COLO829 (cell line): ENCODE data around the gene ATXN1L.
"Not testable (repeated sequence)": the region's sequence is repeated elsewhere in the genome, so short reads cannot be mapped to it uniquely, and the experiment has no call there.

ENCODE experiments used
- DNase-seq: peaks from one replicate; pipeline ENCODE4 v3.0.0; 2012; ENCODE audit warnings: low spot score

Gene ATXN1L

DNA sequence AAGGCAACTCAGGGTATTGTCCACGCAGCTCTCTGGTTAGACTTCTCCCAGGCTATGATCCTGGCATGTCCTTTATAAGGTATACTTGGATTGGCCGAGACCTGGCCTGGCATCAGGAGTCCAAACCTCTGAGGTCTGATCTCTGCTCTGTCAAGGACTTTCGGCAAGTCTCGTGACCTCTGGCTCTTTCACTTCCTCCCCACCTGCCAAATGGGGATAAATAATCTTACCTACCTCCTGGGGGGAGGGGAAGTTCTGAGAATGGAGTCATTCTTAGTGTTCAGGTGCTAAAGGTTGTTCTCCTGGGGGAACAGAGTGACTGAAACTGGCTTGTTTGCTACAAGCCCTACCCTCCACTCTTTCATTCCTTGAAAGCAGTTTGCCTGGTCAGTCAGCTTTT is 7.6 kb downstream of the ATXN1L start:
- no peak for DNase-seq

DNA sequence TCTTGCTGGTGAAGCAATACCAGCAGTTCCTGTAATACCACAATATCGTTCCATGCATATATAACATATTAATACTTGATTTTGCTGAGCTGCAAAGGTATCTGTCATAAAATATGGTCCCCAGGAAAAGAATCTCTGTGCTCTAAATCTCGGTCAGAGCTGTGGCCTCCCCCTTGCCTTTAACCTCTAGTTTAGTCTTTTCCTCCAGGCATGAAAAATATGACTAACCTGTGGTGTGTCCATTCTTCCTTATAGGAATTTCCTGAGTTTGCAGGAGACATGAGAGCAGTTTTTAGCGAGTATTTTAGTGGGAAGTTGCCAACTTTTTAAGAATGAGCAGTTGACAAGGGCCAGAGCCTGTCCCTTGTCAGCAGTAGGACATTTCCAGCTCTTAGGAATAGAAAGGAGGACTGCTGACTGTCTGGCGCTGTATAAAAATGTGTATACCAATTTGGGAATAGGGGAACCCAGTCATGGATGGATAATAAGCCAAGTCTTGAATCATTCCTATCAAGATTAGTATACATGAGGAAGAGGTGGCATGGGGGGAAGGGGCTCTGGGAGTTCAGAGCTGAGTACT is 8.7 kb downstream of the ATXN1L start:
- no peak for DNase-seq

DNA sequence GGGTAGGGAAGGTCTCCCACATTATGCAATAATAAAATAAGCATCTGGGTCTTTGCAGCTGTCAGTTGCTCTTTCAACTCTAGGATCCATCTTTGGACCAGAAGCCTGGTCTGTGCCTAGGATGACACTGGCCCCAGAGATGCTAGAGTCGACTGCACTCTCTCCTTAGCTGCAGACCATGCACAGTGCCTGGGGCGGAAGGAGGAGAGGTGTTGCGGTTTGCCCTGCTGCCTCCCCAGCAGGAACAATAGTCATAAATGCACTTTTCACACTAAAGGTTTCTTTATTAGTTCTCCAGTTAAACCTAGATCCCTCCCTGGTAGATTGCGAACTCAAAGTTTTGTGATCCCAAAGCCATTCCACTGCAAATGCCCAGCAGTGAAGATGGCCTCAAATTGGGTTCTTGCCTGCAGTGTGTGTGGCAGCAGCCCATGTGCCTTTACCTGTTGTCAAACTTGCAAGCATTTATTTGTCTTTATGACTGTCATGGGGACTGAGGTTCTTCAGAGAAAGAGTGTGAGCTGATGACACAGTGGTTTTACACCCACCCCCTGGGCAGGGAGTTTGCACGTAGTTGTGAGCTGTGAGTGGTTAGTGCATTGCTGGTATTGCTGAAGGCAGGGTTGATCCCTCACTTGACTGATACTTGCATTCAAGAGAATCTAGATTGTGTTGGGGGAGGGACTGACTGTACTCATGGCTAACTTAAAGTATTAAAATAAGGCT is 10.3 kb downstream of the ATXN1L start:
- no peak for DNase-seq

DNA sequence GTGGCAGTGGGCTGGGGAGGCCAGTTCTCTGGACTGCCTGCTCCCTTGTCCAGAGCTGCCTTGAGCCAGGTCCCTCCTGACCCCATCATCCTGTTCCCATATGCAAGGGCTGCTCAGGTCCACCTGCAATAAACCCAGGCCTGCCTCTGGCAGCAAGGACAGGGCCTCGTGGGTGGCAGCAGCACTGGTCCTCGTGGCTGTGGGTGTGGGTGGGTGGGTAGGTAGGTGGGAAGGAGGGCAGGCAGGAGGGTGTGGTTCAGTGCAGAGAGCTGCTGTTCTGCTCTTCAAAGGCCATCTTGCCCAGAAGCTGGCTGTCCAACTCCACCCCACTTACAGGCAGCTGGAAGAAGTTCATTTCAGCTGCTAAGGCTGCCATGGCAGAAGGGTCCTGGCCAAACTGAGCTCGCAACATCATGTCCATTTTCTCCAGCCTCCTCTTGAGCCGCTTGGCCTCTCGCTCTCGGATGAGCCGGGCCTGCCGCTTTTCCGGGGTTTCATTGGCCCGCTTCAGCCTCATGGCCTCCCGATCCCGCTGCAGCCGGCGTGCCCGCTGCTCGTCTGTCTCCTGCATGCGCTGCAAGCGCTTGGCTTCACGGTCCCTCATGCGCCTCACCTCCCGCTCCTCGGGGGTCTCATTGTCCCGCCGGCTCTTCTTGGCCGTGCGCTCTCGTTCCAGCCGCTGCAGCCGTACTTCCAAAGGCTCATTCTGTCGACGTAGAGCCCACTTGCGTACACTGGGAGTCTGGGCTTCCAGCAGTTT is 14.2 kb downstream of the ATXN1L start:
- no peak for DNase-seq

DNA sequence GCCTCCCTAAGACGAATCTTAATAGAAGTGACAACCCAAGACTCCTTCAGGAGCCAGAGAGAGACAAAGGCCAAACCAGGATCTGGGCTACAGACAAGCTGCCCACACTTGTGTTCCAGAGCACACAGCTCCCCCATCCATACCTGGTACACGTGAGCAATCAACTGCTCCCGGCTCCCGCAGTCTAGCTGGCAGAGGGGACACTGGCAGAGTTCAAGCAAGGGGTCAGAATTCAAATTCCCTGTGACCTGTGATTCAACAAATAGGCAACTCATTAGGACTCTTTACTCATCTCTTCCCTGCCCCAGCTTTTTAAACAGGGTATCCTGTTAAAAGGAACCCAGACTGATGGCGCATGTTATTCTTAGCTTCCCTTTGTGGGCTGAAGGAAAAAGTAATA is 18.2 kb downstream of the ATXN1L start:
- no peak for DNase-seq

DNA sequence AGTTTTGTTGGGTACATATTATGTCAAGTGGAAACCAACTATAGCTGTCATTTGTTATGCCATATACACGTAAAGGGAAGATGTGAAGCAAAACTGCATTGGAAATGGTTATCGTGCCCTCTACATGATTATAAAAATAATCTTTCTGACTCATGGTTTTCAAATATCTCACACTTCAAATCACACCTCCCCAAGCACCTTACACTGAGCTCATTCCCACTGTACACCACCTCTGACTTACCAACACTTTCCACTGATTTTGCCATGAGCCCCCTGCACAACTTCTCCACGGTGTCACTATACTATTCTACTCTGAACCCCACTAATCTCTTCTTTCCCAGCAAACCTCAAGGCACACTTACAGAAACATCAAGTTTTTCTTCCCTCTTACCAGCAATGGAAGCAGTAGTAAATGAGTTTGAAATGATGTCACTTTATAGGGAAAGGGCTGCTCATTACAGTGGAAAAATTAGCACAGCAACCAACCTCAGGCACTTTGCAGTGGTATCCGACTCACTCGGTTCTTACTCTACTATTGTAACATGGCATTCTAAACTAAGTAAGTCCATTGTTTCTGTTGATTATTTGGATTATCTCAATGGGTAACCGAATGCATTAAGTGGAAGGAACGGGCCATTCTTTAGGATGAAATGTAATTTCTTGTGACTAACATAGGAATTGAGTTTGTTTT is 19.5 kb downstream of the ATXN1L start:
- DNase-seq: no peak

DNA sequence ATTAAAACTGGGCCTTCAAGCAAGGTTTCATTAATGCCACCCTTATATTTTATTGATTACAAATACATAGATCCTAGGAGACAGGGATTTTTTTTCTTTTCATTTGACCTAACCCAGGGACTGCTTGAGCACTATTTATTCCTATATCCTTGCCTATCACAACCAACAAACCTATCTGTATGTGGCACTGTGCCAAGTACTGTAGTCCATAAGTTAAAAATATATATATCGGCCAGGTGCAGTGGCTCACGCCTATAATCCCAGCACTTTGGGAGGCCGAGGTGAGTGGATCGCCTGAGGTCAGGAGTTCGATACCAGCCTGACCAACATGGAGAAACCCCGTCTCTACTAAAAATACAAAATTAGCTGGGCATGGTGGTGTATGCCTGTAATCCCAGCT is 21.4 kb downstream of the ATXN1L start:
- DNase-seq: not testable (repeated sequence)

DNA sequence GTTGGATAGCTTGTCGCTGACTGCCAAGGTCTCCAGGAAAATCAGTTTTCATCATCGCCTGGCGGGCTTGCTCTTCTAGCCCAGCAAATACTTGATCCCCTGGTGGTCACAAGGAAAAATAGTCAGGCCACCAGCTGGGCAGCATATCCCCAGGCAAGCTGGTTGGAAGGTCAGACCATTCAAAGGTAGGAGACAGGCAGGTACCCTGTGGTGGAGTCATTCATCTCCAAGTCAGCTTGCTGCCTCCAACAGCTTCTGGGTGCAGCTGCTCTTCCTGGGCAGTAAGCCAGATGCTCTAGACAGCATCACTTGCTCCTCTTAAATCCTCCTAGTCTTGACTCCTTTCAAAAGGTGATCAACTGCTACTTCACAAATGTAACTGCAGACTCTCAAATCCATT is 22.2 kb downstream of the ATXN1L start:
- no peak for DNase-seq

DNA sequence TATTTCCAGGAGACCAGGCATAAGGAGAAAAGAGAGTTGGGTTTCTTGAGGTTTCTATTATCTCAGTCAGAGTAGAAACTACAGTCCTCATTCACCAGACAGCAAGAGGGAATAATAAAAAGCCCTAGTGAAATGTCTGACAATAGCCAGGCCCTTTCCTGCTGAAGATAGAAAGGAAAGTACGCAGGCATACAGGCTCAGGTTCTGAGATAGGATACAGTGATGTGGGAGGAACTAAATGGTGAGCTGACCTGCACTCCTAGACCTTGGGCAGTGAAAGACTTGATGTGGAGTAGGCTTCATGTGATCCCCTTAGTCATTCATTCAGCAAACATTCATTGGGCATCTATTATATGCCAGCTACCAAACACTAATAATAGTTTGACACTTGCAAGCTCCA is 23.3 kb downstream of the ATXN1L start:
- no peak for DNase-seq

DNA sequence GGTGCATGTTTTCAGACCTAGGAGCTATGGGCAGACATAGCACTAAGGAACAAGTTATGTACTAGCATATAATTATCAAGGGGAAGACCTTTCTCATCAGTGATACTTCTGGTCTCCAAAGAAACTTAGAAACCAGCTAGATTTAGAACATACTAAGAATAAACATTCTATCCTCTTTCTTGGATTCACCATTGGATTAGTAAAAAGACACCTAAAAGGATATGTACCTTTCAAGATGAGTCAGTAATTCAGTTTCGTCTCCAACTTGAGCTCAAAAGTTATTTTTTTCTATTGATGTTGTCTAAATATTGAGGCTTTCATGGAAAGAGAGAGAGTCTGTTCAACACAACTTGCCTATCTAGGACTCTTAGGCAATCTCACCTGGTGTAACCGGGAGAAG is 25.0 kb downstream of the ATXN1L start:
- DNase-seq: no peak

DNA sequence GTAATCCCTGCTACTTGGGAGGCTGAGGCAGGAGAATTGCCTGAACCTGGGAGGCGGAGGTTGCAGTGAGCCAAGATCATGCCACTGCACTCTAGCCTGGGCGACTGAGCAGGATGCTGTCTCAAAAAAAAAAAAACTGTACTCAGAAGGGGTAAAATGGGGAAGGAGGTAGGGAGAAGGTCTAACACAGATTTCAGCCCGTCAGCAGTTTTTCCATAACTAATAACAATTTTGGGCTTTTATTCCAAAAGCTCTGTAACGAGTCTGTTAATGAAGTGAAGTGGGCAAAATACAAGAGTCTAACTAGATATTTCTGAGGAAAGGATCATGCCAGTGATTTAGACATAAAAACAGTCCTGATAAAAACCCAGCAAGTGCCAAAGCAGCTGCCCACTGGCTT is 27.4 kb downstream of the ATXN1L start:
- no peak for DNase-seq

DNA sequence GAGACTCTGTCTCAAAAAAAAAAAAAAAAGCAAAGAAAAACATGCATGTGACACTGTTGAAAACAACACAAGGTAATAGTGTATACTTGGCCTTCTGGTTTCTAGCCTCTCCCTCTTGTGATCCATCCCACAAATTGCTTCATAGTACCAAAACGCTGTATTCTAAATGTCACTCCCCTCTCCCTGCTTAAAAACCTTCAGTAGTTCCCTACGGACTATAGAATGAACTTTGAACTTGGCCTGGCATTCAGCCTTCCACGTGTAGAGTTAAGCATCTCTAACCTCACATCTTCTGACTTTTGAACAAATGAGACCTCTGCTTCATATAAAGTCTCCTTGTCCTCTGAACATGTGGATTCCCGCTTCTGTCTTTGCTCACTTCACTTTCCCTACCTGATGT is 33.1 kb downstream of the ATXN1L start:
- DNase-seq: no peak

DNA sequence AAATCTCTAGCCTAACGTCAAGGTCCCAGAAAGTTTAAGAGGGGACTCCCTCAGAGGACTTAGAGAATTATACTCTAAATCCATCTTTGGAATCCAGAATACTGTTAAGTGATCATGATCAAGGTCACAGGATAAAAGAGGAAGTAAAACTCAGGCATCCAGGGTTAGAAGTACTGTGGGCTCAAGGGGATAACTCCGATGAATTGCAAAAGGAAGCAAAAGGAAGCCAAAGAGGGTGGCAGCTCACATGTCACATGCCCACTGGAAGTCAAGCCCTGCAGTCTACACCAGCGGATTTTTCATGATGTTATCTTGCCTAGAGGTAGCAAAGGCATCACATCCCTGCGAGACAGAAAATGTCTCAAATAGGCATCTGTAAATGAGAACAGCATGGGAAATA is 34.4 kb downstream of the ATXN1L start:
- DNase-seq: no peak

DNA sequence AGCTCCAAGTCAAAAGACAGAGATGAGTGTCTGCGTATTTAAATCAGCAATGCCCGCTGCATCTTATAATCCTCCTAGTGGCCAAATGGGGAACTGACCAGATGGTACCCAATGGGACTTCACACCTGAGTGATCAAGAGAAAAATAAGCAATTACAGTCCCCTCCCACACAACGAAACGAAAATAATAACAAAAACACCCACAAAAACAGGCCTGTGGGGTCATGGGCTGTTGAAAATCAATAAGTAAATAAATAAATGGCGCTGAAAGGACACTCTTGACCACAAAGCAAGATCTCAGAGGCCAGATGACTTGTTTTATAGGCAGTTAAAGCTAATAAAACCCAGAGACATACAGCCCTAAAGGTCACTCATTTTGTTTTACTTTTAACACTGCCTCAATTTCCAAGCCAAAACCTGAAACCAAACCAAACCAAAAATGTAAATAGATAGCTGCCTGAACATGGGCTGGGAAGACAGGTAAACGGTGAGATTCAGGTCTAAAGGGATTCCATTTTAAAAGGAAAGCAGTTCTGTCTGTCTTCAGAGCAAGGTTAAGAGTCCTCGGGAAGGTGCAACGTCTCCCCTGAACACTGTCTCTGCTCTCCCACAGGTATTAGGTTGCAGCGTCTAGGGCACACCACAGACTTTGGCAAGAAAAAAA is 36.9 kb downstream of the ATXN1L start:
- DNase-seq: peak; percentile 60

DNA sequence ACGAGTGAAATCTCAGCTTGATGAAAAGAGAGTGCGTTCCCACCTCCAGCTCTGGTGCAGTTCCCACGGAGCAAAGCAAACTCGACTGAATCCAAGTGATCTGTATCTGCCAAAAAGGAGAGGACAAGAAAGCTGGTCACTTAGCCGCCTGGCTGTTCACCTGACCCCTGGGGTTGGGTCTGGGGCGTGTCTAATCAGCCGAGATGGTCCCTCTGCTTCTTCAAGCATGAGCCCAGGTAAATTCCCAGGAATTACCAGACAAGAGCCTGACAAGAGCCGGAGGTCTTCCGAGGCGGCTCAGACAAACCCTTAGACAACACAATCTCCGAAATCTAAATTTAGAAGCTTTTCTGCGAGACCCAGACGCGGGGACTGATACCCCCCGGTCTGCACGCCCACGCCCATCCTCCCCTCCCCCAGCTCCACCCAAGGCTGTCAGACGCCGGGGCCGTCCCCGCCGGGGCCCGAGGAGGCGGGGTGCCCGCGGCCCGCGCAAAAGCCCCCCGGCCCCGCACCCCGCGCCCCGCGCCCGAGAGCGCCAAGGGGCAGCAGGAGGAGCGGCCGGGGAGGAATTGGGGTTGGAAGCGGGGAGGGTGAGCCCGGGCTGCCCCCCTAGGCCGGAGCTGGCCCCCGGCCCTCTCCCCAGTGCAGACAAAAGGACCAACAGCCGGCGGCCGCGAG is 37.5 kb downstream of the ATXN1L start:
- DNase-seq: no peak

DNA sequence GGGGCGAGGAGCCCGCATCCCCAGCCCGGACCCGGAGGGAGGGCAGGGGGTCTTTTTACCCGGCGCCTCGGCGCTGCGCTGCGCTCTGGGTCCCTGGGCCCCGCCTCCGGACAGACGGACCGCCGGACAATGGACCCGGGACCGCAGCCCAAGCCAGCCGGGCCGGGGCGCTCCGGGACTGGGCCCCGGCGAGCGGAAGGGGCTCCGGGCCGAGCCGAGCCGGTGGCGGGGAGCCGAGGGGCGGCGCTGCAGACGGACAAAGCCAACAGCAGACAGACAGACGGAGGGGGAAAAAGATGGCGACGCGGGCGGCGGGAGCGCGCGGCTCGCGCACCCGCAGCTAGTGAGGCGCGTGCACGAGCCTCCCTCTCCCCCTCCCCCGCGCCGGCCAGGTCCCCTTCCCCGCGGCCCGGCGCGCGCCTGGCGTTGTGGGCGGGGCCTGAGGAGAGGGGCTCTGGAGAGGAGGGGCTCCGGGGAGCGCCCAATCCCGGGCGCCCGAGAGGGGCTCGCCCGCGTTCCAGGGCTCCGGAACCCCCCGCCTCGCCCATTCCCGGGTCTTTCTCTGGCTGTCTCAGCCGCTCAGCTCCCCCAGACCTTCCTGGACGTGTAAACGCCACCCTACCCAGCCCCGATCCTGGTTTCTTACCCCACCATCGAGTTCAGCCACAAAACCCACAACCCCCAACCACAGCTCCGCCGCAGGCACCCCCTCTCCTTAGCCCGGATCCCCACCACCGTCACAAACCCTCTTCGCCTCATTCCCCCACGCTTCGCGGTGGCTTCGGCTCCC is 38.3 kb downstream of the ATXN1L start, which contains the start of gene ZNF821:
TSS of gene ZNF821 (minus strand) at position 334 of the 790 bp plus-strand sequence. CDS start 4,236 bp downstream, outside the sequence.
- peak; percentile 59 for DNase-seq

DNA sequence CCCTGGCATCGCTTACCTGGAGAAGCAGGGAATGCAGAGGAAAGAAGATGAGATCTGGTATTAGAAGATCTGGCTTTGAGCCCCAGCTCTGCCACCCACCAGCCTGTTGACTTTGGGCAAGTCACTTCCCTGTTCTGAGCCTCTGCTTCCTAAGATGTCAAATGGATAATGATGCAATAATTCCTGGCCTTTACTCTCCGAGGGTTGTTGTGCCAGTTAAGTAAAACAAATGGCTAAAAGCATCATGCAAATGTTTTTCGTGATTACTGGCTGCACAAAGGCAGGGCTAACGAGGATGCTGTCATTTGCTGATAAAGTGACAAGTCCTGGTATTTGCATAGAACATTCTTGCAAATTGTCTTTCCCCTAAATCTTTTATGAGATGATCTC is 39.5 kb downstream of the ATXN1L start:
- no peak for DNase-seq

DNA sequence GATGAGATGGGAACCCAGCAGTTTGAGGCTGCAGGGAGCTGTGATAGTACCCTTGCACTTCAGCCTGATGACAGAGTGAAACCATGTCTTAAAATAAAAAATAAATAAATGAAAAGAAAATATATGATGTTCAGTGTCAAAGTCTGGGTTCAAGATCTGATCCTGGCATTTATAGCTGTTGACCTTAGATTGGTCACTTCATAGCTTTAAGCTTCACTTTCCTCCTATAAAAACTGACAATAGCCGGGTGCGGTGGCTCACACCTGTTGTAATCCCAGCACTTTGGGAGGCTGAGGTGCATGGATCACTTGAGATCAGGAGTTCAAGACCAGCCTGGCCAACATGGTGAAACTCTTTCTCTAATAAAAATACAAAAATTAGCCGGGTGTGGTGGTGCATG is 43.4 kb downstream of the ATXN1L start:
- DNase-seq: no peak

DNA sequence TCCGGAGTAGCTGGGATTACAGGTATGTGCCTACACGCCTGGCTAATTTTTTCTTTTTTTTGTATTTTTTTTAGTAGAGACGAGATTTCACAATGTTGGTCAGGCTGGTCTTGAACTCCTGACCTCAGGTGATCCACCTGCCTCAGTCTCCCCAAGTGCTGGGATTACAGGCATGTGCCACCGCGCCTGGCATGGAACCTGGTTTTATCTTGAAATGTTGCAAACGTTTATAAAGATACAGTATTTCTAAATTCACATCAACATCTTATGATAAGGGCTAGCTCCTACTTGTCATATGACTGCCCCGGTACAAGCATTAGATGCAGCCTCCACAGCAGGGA is 48.1 kb downstream of the ATXN1L start:
- no peak for DNase-seq

DNA sequence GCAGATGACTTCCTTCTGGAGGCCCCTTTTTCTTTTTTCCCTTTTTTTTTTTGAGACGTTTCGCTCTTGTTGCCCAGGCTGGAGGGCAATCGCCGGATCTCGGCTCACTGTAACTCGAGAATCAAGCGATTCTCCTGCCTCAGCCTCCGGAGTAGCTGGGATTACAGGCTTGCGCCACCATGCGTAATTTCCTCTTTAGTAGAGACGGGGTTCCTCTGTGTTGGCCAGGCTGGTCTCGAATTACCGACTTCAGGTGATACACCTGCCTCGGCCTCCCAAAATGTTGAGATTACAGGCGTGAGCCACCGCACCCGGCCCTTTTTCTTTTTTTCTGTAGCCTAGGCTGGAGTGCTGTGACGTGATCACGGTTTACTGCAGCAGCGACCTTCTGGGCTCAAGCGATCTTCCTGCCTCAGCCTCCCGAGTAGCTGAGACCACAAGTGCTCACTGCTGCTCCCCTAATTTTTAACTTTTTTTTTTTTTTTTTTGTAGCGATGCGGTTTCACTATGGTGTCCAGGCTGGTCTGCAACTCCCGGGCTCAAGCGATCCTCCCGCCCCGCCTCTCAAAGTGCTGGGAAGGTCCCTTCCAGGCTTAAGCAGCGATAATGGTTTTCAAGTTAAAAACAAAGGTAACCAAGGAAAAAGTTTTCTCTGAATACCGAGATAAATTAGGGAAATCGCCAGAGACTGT is 48.6 kb downstream of the ATXN1L start:
- DNase-seq: no peak
